Measurements from ENCODE around the gene APOL4. TPM values are rescaled to one million over a fixed set of nuclear protein-coding genes. Genes with fewer than 3 reads are reported as not detected.

APOL4 gene
- polyA plus RNA-seq, 1 donor (not counting 4 experiments of a cell fraction or from before 2014, with no cell fraction given) = 0.08 TPM

GRCh38 chr22:36152088-36152487 is 49.5 kb downstream of the APOL4 start:
- H3K9ac ChIP-seq (ENCODE audit: control insufficient read depth, extremely low read depth, insufficient read depth, low read length) = no peak overlapping the region
- H3K36me3 ChIP-seq (ENCODE audit: control insufficient read depth in 2 of 2, extremely low read depth in 1 of 2, insufficient read depth in 2 of 2, low read length in 2 of 2) = no peaks in the 10 kb centered on the region
- H2AFZ ChIP-seq (ENCODE audit: control insufficient read depth, low read length) = no peak overlapping the region
- H3K9me1 ChIP-seq (ENCODE audit: control insufficient read depth, extremely low read depth, insufficient read depth, low read length) = no peaks in the 10 kb centered on the region
- H3K79me2 ChIP-seq (ENCODE audit: control insufficient read depth, insufficient read depth, low read length) = no peaks in the 10 kb centered on the region
- no peak for TF ChIP-seq CTCF (optimal IDR thresholded peaks at IDR 0.05 in 1 of 3, IDR thresholded peaks at IDR 0.05 in 1 of 3, conservative IDR thresholded peaks at IDR 0.05 in 1 of 3; ENCODE audit: extremely low read depth in 1 of 3, insufficient read depth in 2 of 3, low read length in 3 of 3)
- no peak for TF ChIP-seq EZH2 (IDR thresholded peaks at IDR 0.05; ENCODE audit: low read length)
- H3K4me3 ChIP-seq (ENCODE audit: control insufficient read depth in 2 of 3, extremely low read depth in 1 of 3, insufficient read depth in 2 of 3, low read depth in 1 of 3, low read length in 3 of 3) = no peak overlapping the region
- no peak overlapping the region for H3K27ac ChIP-seq (ENCODE audit: control insufficient read depth, insufficient read depth, low read length)
- no peaks in the 10 kb centered on the region for H4K20me1 ChIP-seq (ENCODE audit: control insufficient read depth, extremely low read depth, insufficient read depth, low read length)
- dilution Hi-C loops (cut with MboI; ENCODE audit: extremely low pct_ligation_motif_present, low sequenced_read_pairs) = no loop called here
- H3K27me3 ChIP-seq (ENCODE audit: control insufficient read depth, extremely low read depth, insufficient read depth, low read length) = peaks cover 6% of the 10 kb centered on the region
- no peaks in the 10 kb centered on the region for H3K9me3 ChIP-seq (ENCODE audit: control insufficient read depth, low read depth, low read length)
- no peak overlapping the region for H3K4me2 ChIP-seq (ENCODE audit: control insufficient read depth, extremely low read depth, insufficient read depth, low read depth, low read length)
- no peaks in the 10 kb centered on the region for H3K4me1 ChIP-seq (ENCODE audit: control insufficient read depth, extremely low read depth, insufficient read depth, low read length)
- DNase-seq (ENCODE audit: low read depth, low spot score) (no peak), FAIRE-seq (no peak)

DNA sequence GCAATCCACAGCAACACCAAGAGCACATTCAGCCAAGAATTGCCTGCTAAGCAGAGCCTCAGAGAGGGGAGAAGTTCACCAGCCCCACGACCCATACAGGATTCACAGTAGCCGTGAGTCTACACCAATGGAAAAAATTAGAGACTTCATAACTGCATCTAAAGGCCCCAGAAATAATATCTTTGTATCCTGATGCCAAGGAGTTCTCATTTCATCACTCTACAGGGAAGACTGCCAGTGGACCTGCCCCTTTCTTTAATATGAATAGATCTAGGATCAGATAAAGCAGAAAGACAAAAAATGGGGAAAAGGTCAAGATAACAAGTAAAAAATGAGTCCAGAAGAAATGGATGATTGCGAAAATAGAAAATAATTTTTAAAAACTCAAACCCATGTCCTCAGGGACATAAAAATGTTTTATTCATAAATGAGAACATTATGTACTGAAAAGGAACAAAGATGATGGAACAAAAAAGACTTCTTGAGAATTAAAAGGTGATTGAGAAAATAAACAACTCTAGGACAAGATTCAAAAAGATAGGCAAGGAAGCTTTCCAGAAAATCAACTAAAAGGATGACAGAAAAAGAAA is 50.5 kb downstream of the APOL4 start:
- no peak overlapping the region for H3K4me3 ChIP-seq (ENCODE audit: control insufficient read depth in 2 of 3, extremely low read depth in 1 of 3, insufficient read depth in 2 of 3, low read depth in 1 of 3, low read length in 3 of 3)
- H3K79me2 ChIP-seq (ENCODE audit: control insufficient read depth, insufficient read depth, low read length) = no peaks in the 10 kb centered on the region
- no peaks in the 10 kb centered on the region for H4K20me1 ChIP-seq (ENCODE audit: control insufficient read depth, extremely low read depth, insufficient read depth, low read length)
- H3K4me2 ChIP-seq (ENCODE audit: control insufficient read depth, extremely low read depth, insufficient read depth, low read depth, low read length) = no peak overlapping the region
- no peaks in the 10 kb centered on the region for H3K36me3 ChIP-seq (ENCODE audit: control insufficient read depth in 2 of 2, extremely low read depth in 1 of 2, insufficient read depth in 2 of 2, low read length in 2 of 2)
- no peaks in the 10 kb centered on the region for H3K4me1 ChIP-seq (ENCODE audit: control insufficient read depth, extremely low read depth, insufficient read depth, low read length)
- dilution Hi-C loops (cut with MboI; ENCODE audit: extremely low pct_ligation_motif_present, low sequenced_read_pairs) = no loop called here
- no peaks in the 10 kb centered on the region for H3K9me3 ChIP-seq (ENCODE audit: control insufficient read depth, low read depth, low read length)
- no peak overlapping the region for H3K9ac ChIP-seq (ENCODE audit: control insufficient read depth, extremely low read depth, insufficient read depth, low read length)
- no peak for DNase-seq (ENCODE audit: low read depth, low spot score)
- H3K27ac ChIP-seq (ENCODE audit: control insufficient read depth, insufficient read depth, low read length) = no peak overlapping the region
- no peak for FAIRE-seq
- no peak for TF ChIP-seq EZH2 (IDR thresholded peaks at IDR 0.05; ENCODE audit: low read length)
- no peak for TF ChIP-seq CTCF (optimal IDR thresholded peaks at IDR 0.05 in 1 of 3, IDR thresholded peaks at IDR 0.05 in 1 of 3, conservative IDR thresholded peaks at IDR 0.05 in 1 of 3; ENCODE audit: extremely low read depth in 1 of 3, insufficient read depth in 2 of 3, low read length in 3 of 3)
- H3K27me3 ChIP-seq (ENCODE audit: control insufficient read depth, extremely low read depth, insufficient read depth, low read length) = peaks cover 6% of the 10 kb centered on the region
- no peak overlapping the region for H2AFZ ChIP-seq (ENCODE audit: control insufficient read depth, low read length)
- no peaks in the 10 kb centered on the region for H3K9me1 ChIP-seq (ENCODE audit: control insufficient read depth, extremely low read depth, insufficient read depth, low read length)

All from keratinocyte (primary cell).